HFF-Myc (cell line): ENCODE data around the gene KLHL35.
A peak's percentile ranks its signal among the peaks of the same experiment; 100 is the strongest.

Experiments
- DNase-seq: peaks from one replicate; pipeline ENCODE4 v3.0.0-alpha.2; 2011; ENCODE audit warnings: low read depth; ENCODE audit errors: extremely low read depth
- H3K4me3 ChIP-seq: replicated peaks from 2 replicates; pipeline ENCODE4 v1.5.1; 2011; ENCODE audit warnings: low read depth, mild to moderate bottlenecking, control low read depth, low read length
- TF ChIP-seq, protein P1 (sequence below): IDR thresholded peaks from 2 replicates; pipeline ENCODE4 v1.5.1; 2012; ENCODE audit warnings: mild to moderate bottlenecking, low read depth, low read length, control low read depth; ENCODE audit errors: missing control alignments

KLHL35 gene

DNA sequence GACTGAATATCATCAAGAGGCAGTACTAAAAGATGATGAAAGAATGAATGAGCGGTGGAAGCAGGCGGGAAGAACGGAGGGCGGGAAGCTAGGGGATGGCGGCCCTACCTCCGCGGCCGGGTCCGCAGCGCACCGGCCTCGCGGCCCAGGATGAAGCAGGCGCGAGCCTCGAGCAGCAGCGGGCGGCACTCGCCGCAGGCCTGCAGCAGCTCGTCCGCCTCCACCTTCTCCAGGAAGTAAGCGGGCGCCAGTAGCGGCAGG lies 3.4 kb downstream of the KLHL35 start:
- DNase-seq = no peak
- H3K4me3 ChIP-seq = no peak overlapping the region
- TF ChIP-seq, protein P1, sequence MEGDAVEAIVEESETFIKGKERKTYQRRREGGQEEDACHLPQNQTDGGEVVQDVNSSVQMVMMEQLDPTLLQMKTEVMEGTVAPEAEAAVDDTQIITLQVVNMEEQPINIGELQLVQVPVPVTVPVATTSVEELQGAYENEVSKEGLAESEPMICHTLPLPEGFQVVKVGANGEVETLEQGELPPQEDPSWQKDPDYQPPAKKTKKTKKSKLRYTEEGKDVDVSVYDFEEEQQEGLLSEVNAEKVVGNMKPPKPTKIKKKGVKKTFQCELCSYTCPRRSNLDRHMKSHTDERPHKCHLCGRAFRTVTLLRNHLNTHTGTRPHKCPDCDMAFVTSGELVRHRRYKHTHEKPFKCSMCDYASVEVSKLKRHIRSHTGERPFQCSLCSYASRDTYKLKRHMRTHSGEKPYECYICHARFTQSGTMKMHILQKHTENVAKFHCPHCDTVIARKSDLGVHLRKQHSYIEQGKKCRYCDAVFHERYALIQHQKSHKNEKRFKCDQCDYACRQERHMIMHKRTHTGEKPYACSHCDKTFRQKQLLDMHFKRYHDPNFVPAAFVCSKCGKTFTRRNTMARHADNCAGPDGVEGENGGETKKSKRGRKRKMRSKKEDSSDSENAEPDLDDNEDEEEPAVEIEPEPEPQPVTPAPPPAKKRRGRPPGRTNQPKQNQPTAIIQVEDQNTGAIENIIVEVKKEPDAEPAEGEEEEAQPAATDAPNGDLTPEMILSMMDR = no peak

DNA sequence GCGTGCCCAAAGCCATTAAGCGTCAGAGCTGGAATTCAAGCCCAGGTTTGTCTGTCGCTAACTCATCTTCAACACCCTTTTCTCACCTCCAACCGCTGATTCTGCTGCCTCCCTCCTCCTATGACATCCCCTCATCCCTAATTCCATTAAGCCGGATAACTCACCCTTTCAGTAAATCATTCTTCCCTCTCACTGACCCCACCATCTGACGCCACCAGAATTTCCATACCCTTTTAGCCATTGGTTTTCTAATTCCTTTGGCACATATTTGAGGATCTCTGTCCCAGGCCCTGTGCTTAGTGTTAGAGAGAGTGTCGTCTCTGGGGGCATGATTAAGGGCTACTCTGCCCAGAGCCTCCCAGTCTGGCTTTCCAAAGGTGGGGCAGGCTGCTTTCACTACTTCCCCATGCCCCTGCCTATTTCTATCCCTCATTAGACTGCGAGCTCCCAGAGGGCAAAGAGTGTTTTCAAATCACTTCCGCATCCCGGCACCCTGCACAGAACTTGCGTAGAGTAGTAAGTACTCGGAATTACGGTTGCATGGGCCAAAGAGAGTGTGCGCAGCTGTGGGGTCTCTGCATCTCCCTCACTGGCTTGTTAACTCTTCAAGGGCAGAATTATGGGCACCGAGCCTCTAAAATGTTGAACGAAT lies 3.9 kb downstream of the KLHL35 start:
- DNase-seq = no peak
- TF ChIP-seq, protein P1 = no peak
- H3K4me3 ChIP-seq = no peak overlapping the region

DNA sequence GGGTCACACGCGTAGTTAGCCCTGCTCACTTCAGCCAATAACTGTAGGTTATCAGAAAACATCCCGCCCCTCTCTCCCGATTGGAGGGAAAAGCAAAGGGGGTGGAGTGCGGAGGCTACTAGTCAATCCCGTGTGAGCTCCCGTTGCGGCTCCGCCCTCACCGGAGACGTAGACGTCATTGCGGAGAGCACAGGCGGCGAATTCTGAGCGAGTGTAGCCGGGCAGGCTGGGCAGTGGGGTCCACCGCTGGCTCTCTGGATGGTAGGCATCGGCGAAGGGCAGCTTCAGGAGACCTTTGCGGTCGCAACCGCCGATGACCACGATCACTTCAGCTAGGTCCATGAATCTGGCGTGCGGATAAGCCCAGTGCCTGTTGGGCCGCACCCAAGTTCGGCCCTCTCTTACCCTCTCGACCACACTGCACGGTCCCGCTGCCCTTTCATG lies 4.7 kb downstream of the KLHL35 start:
- no peak overlapping the region; the same call in 1 of the 2 replicates for H3K4me3 ChIP-seq
- peak; percentile 47 for DNase-seq
- TF ChIP-seq, protein P1 = no peak

DNA sequence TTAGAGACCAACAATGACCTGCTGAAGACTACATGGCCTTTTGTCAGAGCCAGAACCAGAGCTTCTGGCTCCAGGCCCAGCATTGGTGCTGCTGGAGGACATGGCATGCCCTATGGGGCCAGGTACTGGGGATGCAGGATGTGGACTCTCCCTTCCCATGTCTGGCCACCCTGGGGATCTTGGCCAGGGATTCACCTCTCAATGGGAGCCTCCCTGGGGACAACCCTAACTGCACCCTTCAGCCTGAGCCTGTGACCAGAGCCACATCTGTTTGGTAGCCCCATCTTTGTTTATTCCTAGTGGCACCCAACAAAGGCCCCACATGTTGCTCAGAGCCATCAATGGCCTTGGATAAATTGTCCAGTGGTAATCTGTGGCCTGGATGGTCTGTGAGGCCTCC lies 5.8 kb downstream of the KLHL35 start:
- H3K4me3 ChIP-seq = no peak overlapping the region
- no peak for DNase-seq
- TF ChIP-seq, protein P1 = no peak

DNA sequence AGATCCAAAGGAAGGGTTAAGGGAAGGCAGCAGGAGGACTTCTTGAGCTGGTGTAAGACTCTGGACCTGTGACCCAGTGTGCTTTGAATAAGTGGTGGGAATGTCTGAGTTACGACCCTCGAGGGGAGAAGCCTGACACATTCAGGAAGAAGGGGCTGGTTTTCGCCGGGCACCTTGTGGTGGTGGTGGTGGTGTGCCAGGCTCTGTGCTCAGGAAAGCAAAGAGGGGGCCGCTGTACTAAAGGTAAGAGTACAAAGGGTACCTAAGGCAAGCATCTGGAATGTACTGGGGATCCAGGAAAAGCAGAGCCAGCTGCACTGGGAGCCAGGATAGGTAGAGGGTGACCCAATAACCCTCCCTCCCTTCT lies 6.3 kb downstream of the KLHL35 start:
- TF ChIP-seq, protein P1 = no peak
- no peak overlapping the region for H3K4me3 ChIP-seq
- no peak for DNase-seq

DNA sequence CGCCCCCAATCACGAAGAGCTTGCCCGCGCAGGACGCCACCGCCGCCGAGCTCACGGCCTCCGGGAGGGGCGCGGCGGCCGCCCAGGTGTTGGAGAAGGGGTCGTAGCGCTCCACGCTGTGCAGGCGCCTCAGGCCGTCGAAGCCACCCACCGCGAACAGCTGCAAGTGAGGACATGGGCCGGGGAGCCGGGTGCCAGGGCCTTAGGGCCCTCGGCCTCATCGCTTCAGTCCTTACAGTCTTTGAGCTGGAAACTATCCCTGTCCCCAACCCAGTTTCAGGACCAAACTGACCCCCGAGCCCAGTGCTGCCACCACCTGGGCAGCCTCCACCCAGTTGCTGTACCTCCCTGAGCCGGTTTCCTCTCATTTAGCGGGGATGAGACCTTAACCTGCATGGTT lies 7.6 kb downstream of the KLHL35 start:
- no peak overlapping the region for H3K4me3 ChIP-seq
- TF ChIP-seq, protein P1 = peak; percentile 32
- DNase-seq = no peak

DNA sequence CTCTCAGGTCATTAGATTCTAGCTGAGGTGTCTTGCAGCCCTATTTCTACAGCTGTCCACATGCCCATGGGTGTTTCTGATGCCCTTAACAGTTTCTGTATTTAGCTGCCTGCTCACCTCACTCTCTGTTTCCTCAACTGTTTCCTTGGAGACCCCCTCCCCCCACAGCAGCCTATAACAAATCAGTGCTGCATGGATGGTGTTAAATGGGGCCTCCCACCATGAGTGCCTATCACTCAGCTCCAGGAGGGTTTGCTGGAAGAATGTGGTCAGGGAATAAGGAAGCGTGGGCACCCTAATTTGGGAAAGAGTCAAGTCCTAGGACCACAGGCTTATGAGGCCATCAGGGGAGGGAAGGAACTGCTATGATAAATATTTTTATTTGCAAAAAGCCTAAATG lies 8.6 kb downstream of the KLHL35 start:
- TF ChIP-seq, protein P1 = no peak
- no peak for DNase-seq
- no peak overlapping the region for H3K4me3 ChIP-seq
